C4-2B (cell line): ENCODE measurements around the gene FPR3.

Experiments used
- CTCF ChIP-seq: fragments of 450-650 bp; conservative IDR thresholded peaks from 2 replicates; pipeline ENCODE4 v1.5.1; 2017; ENCODE audit warnings: mild to moderate bottlenecking
- ZFX ChIP-seq: fragments of 450-650 bp; IDR thresholded peaks from 2 replicates; pipeline ENCODE4 v1.6.1; 2017

- no peak for TF ChIP-seq CTCF
- no peak for TF ChIP-seq ZFX
Observed at GRCh38 chr19:51807925-51808324, 13.0 kb downstream of the FPR3 start.
